Stimulated activated memory B cell treated with anti-CD40 and anti-IgM and Interleukin-4, amounts not matched to agents 10 μg/mL and 1 μg/mL and 100 μg/mL, for 72 hours (primary cell): ENCODE results near the gene FYB1.

Experiments
- ATAC-seq: fragments of 150-1000 bp; cut with Tn5 transposase; 2 replicates; pipeline ENCODE4 v1.10.0; 2021
- H3K27ac Mint-ChIP-seq: one replicate; pipeline ENCODE4 v1.8.0; 2022; ENCODE audit warnings: mild to moderate bottlenecking, mixed read lengths
- H3K27me3 Mint-ChIP-seq: one replicate; pipeline ENCODE4 v1.8.0; 2022; ENCODE audit warnings: mixed read lengths
- H3K36me3 Mint-ChIP-seq: one replicate; pipeline ENCODE4 v1.8.0; 2022; ENCODE audit warnings: mixed read lengths
- H3K4me1 Mint-ChIP-seq: one replicate; pipeline ENCODE4 v1.8.0; 2022; ENCODE audit warnings: mixed read lengths
- H3K4me3 Mint-ChIP-seq: one replicate; pipeline ENCODE4 v1.8.0; 2022; ENCODE audit warnings: mild to moderate bottlenecking, moderate library complexity, mixed read lengths
- H3K9me3 Mint-ChIP-seq: one replicate; pipeline ENCODE4 v1.8.0; 2022; ENCODE audit warnings: mixed read lengths

FYB1 gene

GRCh38 chr5:39119404-39120051 is 99.8 kb downstream of the FYB1 start:
- H3K36me3 Mint-ChIP-seq: no peaks in the 10 kb centered on the region
- H3K27ac Mint-ChIP-seq: no peak overlapping the region
- H3K4me3 Mint-ChIP-seq: no peak overlapping the region
- H3K27me3 Mint-ChIP-seq: no peaks in the 10 kb centered on the region
- H3K4me1 Mint-ChIP-seq: no peaks in the 10 kb centered on the region
- no peak for ATAC-seq
- H3K9me3 Mint-ChIP-seq: no peaks in the 10 kb centered on the region

DNA sequence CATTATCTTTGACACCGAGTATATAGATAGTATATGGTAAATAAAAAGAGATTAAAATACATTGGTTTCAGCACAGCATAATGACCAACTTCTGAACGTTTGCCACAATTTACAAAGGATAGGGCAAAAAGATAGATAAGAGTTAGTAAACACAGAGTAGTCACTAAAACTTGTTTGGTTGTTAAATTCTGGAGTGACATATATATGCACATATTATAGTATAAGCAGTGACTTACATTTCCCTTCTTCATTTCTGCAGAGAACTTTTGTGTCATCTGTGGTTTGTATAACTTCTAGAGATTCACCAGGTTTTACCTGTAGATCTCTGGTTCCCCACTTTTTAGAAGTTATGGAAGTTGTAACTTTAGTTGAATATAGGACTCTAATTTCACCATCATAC is 100.7 kb downstream of the FYB1 start:
- no peak overlapping the region for H3K4me3 Mint-ChIP-seq
- H3K9me3 Mint-ChIP-seq: no peaks in the 10 kb centered on the region
- no peaks in the 10 kb centered on the region for H3K4me1 Mint-ChIP-seq
- H3K27ac Mint-ChIP-seq: no peak overlapping the region
- ATAC-seq: no peak
- no peaks in the 10 kb centered on the region for H3K27me3 Mint-ChIP-seq
- H3K36me3 Mint-ChIP-seq: no peaks in the 10 kb centered on the region

DNA sequence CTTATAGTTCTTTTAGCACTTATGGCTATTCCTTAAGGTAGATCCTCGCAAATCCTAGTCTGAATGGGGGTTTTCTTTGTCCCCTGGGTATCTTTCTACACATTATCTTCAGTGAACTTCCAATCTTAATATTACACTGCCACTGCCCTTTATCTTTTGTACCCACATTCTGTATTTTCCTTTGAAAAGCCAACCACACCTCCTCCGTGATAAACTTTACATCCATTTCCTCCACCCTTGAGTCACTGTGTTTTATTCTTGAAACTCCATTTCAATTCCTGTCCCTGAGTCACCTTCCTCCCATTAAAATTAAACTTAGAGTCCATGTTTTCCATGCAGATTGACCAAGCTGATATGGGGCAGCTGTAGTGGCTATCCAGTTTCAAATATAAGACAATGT is 102.0 kb downstream of the FYB1 start:
- Mint-ChIP-seq H3K4me1 (no peaks in the 10 kb centered on the region), H3K36me3 (no peaks in the 10 kb centered on the region), H3K4me3 (no peak overlapping the region), H3K27me3 (no peaks in the 10 kb centered on the region), H3K27ac (no peak overlapping the region), H3K9me3 (no peaks in the 10 kb centered on the region)
- no peak for ATAC-seq

- Mint-ChIP-seq H3K4me1 (no peaks in the 10 kb centered on the region), H3K36me3 (no peaks in the 10 kb centered on the region), H3K27ac (no peak overlapping the region), H3K27me3 (no peaks in the 10 kb centered on the region), H3K9me3 (no peaks in the 10 kb centered on the region), H3K4me3 (no peak overlapping the region)
- no peak for ATAC-seq
Observed at GRCh38 chr5:39116344-39117170, 102.8 kb downstream of the FYB1 start.

GRCh38 chr5:39115644-39116343 is 103.6 kb downstream of the FYB1 start:
- Mint-ChIP-seq H3K27me3 (no peaks in the 10 kb centered on the region), H3K36me3 (no peaks in the 10 kb centered on the region), H3K9me3 (no peaks in the 10 kb centered on the region), H3K27ac (no peak overlapping the region), H3K4me1 (no peaks in the 10 kb centered on the region), H3K4me3 (no peak overlapping the region)
- ATAC-seq: no peak

GRCh38 chr5:39114155-39114554 is 105.2 kb downstream of the FYB1 start:
- Mint-ChIP-seq H3K9me3 (no peaks in the 10 kb centered on the region), H3K27me3 (no peaks in the 10 kb centered on the region), H3K36me3 (no peaks in the 10 kb centered on the region), H3K4me1 (no peaks in the 10 kb centered on the region), H3K4me3 (no peak overlapping the region), H3K27ac (no peak overlapping the region)
- ATAC-seq: no peak

DNA sequence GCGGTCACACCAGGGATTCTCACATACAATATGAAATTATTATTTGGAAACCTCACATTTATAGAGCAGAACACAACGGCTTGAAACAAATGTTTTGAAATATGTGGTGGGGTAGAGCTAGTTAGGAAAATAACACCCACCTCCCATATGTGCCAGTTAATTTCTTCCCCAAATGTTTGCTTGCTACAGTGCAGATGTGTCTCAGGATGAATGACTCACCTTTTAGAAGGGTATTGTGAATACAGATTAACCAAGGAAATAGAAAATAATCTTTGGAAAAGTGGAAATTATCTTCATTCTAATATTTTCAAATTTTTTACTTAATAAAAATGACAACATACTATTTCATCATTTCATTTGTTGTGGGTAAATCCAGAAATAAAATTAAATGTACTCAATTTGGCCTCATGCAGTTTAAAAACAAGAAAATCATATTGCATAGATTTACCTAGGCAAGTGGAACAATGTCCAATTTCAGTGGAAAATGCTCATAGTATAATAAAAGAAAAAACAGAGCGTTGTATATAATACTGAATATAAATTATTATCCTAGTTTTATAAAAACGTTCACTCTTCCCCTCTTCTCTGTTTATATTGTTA is 105.9 kb downstream of the FYB1 start:
- no peaks in the 10 kb centered on the region for H3K27me3 Mint-ChIP-seq
- no peaks in the 10 kb centered on the region for H3K36me3 Mint-ChIP-seq

DNA sequence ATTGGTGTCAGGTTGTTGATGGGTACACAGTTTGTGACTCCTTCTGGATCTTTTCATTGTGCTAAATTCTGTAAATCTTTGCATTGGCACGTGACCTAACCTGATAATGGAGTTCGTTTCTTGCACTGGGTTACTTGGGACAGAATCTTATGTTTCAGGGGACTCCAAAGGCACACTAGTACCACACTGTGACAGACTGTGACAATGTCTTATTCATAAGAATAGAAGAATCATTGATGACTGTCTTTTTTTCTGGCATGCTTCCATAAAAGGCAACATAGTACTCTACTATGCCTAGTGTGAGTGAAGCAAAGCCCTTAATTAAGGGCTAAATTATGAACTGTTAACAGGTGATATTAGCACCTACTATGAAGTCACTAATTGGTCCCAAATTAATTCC is 109.8 kb downstream of the FYB1 start:
- H3K36me3 Mint-ChIP-seq: no peaks in the 10 kb centered on the region
- no peak overlapping the region for H3K27ac Mint-ChIP-seq

More for the DNA sequence above, 105.9 kb downstream of the FYB1 start:
- H3K9me3 Mint-ChIP-seq: no peaks in the 10 kb centered on the region
- no peaks in the 10 kb centered on the region for H3K4me1 Mint-ChIP-seq
- H3K27ac Mint-ChIP-seq: no peak overlapping the region
- ATAC-seq: no peak
- no peak overlapping the region for H3K4me3 Mint-ChIP-seq

DNA sequence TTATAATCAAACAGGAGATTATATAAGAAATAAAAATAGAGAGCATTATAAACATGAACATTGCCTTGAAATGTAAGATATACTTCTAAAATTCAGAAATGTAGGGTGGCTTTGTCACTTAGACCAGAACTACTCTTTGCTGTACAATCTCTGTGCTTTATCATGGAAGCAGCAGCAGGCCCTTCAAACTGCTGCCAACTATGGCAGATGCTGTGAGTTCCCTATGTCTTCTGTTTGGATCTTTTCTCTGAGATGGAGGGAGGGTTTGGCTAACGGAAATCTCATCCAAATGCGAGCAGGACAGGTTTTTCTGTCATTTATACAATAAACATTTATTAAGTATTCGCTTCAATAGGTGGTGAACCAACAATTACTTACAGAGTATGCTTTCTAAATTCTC is 110.4 kb downstream of the FYB1 start:
- Mint-ChIP-seq H3K27me3 (no peaks in the 10 kb centered on the region), H3K36me3 (no peaks in the 10 kb centered on the region), H3K4me3 (no peak overlapping the region), H3K27ac (no peak overlapping the region), H3K9me3 (no peaks in the 10 kb centered on the region), H3K4me1 (no peaks in the 10 kb centered on the region)
- no peak for ATAC-seq

More for the DNA sequence above, 109.8 kb downstream of the FYB1 start:
- ATAC-seq: no peak
- Mint-ChIP-seq H3K9me3 (no peaks in the 10 kb centered on the region), H3K4me1 (no peaks in the 10 kb centered on the region), H3K4me3 (no peak overlapping the region), H3K27me3 (no peaks in the 10 kb centered on the region)

- Mint-ChIP-seq H3K4me3 (no peak overlapping the region), H3K36me3 (no peaks in the 10 kb centered on the region), H3K27ac (no peak overlapping the region), H3K4me1 (no peaks in the 10 kb centered on the region), H3K27me3 (no peaks in the 10 kb centered on the region), H3K9me3 (no peaks in the 10 kb centered on the region)
- ATAC-seq: no peak
Observed at GRCh38 chr5:39107350-39107749, 112.0 kb downstream of the FYB1 start.

DNA sequence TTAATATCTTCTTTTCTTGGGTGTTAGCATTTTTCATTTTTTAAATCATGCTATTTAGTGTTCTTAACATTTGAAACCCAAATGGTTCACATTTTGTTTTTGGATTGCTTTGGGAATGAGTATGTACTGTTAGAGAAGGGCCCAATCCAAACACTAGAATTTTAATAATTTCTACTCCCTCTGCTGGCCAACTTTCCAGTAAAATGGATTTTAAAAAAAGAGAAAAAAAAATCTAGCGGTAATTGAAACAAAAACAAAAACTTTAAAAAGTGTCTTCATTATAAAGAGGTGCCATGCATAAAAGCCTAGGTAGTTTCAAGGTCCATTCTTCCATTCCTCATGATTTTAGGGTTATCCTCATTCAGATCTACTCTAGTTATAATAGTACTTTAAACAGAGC is 113.0 kb downstream of the FYB1 start:
- Mint-ChIP-seq H3K27me3 (no peaks in the 10 kb centered on the region), H3K4me3 (no peak overlapping the region), H3K9me3 (no peaks in the 10 kb centered on the region), H3K4me1 (no peaks in the 10 kb centered on the region), H3K36me3 (no peaks in the 10 kb centered on the region), H3K27ac (no peak overlapping the region)
- no peak for ATAC-seq

DNA sequence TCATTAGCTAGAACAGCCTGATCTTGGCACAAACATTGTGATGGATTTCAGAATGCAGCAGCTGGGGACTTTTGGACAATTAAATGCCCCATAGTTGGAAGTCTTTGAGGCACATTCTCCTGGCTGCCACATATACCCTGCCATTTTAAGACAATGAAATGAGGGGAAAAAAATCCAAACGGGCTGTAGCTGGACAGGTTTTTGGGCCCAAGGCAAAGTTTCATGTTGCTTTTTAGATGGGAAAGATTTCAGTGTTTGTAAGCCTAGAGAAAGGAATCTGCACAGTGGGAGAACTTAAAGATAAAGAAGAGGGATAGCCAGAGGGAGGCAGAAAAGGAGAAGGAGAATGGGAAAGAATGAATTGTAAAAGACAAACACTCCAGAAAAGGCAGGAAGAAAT is 115.1 kb downstream of the FYB1 start:
- Mint-ChIP-seq H3K36me3 (no peaks in the 10 kb centered on the region), H3K4me1 (no peaks in the 10 kb centered on the region), H3K4me3 (no peak overlapping the region), H3K9me3 (no peaks in the 10 kb centered on the region), H3K27me3 (no peaks in the 10 kb centered on the region), H3K27ac (no peak overlapping the region)
- no peak for ATAC-seq

DNA sequence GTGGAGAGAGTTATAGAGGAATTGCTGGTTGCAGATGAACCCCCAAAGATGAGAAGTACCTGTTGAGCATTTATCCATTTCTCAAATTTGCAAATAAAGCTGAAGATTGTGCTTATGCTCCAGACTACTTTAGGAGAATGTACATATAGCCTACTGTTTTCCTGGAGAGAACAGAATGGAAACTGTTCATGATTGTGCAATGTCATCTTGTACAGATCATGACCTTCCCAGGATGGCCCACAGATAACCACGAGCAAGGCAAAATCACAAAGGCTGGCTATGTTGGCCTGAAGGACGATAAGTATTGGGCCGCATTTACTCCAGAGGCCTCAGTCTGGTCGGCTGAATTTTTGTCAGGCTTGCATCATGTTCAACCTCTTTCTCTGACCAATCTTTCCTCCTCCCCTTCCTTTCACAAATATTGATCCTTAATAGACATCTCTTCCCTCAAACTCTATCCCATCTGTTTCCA is 116.6 kb downstream of the FYB1 start:
- Mint-ChIP-seq H3K36me3 (no peaks in the 10 kb centered on the region), H3K27ac (no peak overlapping the region), H3K4me3 (no peak overlapping the region), H3K9me3 (no peaks in the 10 kb centered on the region), H3K4me1 (no peaks in the 10 kb centered on the region), H3K27me3 (no peaks in the 10 kb centered on the region)
- ATAC-seq: no peak

GRCh38 chr5:39100851-39101396 is 118.4 kb downstream of the FYB1 start:
- H3K4me3 Mint-ChIP-seq: no peak overlapping the region
- no peak for ATAC-seq
- no peaks in the 10 kb centered on the region for H3K9me3 Mint-ChIP-seq
- H3K4me1 Mint-ChIP-seq: no peaks in the 10 kb centered on the region
- H3K27me3 Mint-ChIP-seq: no peaks in the 10 kb centered on the region
- no peak overlapping the region for H3K27ac Mint-ChIP-seq
- no peaks in the 10 kb centered on the region for H3K36me3 Mint-ChIP-seq

GRCh38 chr5:39100301-39100850 is 119.0 kb downstream of the FYB1 start:
- H3K4me3 Mint-ChIP-seq: no peak overlapping the region
- H3K36me3 Mint-ChIP-seq: no peaks in the 10 kb centered on the region
- no peaks in the 10 kb centered on the region for H3K27me3 Mint-ChIP-seq
- no peak overlapping the region for H3K27ac Mint-ChIP-seq
- no peaks in the 10 kb centered on the region for H3K9me3 Mint-ChIP-seq
- H3K4me1 Mint-ChIP-seq: no peaks in the 10 kb centered on the region
- no peak for ATAC-seq
